PFSK-1 (cell line): ENCODE data around the gene AIP.

Experiments
- FOXP2 ChIP-seq: optimal IDR thresholded peaks from 2 replicates; pipeline ENCODE3; 2011; ENCODE audit warnings: borderline replicate concordance, control low read depth, inconsistent platforms; ENCODE audit not compliant: insufficient read depth; ENCODE audit errors: extremely low read length, extremely low read depth
- POLR2AphosphoS5 ChIP-seq: IDR thresholded peaks from 2 replicates; pipeline ENCODE4 v1.6.1; 2012; ENCODE audit warnings: low read depth, mild to moderate bottlenecking, control low read depth, low read length, moderate library complexity
- REST ChIP-seq, 2 experiments: IDR thresholded peaks; 2 replicates each; pipeline versions ENCODE4 v1.6.1 to v1.8.0; 2011 to 2012; ENCODE audit warnings: low read depth in 2 of 2, low read length in 2 of 2, control low read depth in 1 of 2, inconsistent platforms in 1 of 2, mild to moderate bottlenecking in 1 of 2, moderate library complexity in 1 of 2; ENCODE audit not compliant: insufficient read depth in 1 of 2
- SIN3A ChIP-seq: IDR thresholded peaks from 2 replicates; pipeline ENCODE4 v1.6.1; 2012; ENCODE audit warnings: mild to moderate bottlenecking, low read length, moderate library complexity, borderline replicate concordance; ENCODE audit not compliant: insufficient read depth
- TAF1 ChIP-seq: IDR thresholded peaks from 2 replicates; pipeline ENCODE4 v1.6.1; 2012; ENCODE audit warnings: low read length, control low read depth, borderline replicate concordance; ENCODE audit not compliant: insufficient read depth

Gene AIP

GRCh38 chr11:67466367-67466766, 16.5 kb upstream of the AIP start:
- TF ChIP-seq TAF1, result no peak
- no peak for TF ChIP-seq REST (IDR thresholded peaks at IDR 0.05; ENCODE audit: insufficient read depth in 1 of 2, low read depth in 2 of 2, low read length in 2 of 2)
- TF ChIP-seq POLR2AphosphoS5, result no peak
- TF ChIP-seq FOXP2, result no peak
- TF ChIP-seq SIN3A, result no peak

GRCh38 chr11:67466962-67467771, 15.7 kb upstream of the AIP start:
- no peak for TF ChIP-seq REST (IDR thresholded peaks at IDR 0.05; ENCODE audit: insufficient read depth in 1 of 2, low read depth in 2 of 2, low read length in 2 of 2)
- TF ChIP-seq FOXP2, result no peak
- no peak for TF ChIP-seq SIN3A

- TF ChIP-seq POLR2AphosphoS5 (no peak), SIN3A (no peak), TAF1 (no peak), FOXP2 (no peak), REST (IDR thresholded peaks at IDR 0.05; ENCODE audit: insufficient read depth in 1 of 2, low read depth in 2 of 2, low read length in 2 of 2) (no peak)
Measured at GRCh38 chr11:67468056-67468455, 14.8 kb upstream of the AIP start.

GRCh38 chr11:67468456-67468758, 14.4 kb upstream of the AIP start:
- TF ChIP-seq FOXP2, result no peak
- no peak for TF ChIP-seq REST (IDR thresholded peaks at IDR 0.05; ENCODE audit: insufficient read depth in 1 of 2, low read depth in 2 of 2, low read length in 2 of 2)
- no peak for TF ChIP-seq POLR2AphosphoS5
- TF ChIP-seq SIN3A, result no peak
- no peak for TF ChIP-seq TAF1
